ENCODE measurements around the gene ZNF577.
A peak's percentile ranks its signal among the peaks of the same experiment; 100 is the strongest.

Gene ZNF577

GRCh38 chr19:51861870-51862622, 25.7 kb downstream of the ZNF577 start:
- DNase-seq, result no peak

DNA sequence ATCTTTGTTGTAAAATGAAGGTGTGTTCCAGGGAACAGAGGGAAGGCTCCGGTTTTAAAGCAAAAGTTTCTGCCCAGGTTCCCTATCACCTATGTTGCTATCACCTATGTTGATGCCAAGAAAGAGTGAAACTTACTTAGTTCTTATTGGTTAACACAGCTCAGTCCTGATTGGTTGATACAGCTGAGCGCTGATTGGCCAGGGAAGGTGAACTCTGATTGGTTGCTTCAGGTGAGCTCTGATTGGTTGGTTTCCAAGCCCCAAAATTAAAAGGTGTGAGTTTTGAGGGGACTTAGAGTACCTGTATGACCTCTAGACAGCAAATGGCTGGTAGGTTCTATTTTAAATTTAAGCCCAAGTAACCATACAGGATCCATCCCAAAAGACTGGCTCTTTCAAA, 50.6 kb downstream of the ZNF577 start:
- DNase-seq, result no peak

- peak; percentile 15 for DNase-seq
Observed at GRCh38 chr19:51830274-51830673, 57.5 kb downstream of the ZNF577 start.

- DNase-seq, result peak; percentile 8
Observed at GRCh38 chr19:51824281-51825005, 63.3 kb downstream of the ZNF577 start.

- DNase-seq, result no peak
Observed at GRCh38 chr19:51822946-51823345, 64.8 kb downstream of the ZNF577 start.

GRCh38 chr19:51822325-51822724, 65.4 kb downstream of the ZNF577 start:
- no peak for DNase-seq

GRCh38 chr19:51821921-51822320, 65.8 kb downstream of the ZNF577 start:
- DNase-seq, result no peak

DNA sequence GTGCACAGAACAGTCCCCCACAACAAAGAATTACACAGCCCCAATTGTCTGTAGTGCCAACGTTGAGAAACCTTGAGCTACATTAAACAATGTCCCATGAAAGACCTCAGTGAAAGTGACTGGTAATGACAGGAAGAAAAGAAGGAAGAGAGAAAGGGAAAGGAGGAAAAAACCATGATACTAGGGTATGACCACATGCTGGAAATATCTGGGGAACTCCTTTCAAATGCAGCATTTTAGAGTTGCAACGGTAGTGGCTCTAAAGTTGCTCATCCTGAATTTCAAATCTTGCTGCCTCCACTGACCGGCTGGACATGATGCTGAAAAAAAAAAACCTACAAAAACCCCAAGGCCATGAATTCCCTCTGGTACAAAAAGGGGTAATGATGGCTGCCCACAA, 66.3 kb downstream of the ZNF577 start:
- no peak for DNase-seq
